Measurements from ENCODE around the gene AMIGO3.

The AMIGO3 gene

GRCh38 chr3:49725906-49726681, 6.6 kb upstream of the AMIGO3 start:
- in situ Hi-C loops (cut with HindIII; ENCODE audit: low sequenced_read_pairs): no loop called here

- in situ Hi-C loops (cut with HindIII; ENCODE audit: low sequenced_read_pairs): no loop called here
Measured at GRCh38 chr3:49724586-49724985, 5.1 kb upstream of the AMIGO3 start.

GRCh38 chr3:49723628-49724551, 4.4 kb upstream of the AMIGO3 start, which contains the start of gene GMPPB:
Gene GMPPB, minus strand, starts transcription at chr3:49723951. Its CDS starts 225 bp downstream, at chr3:49723726.
- in situ Hi-C loops (cut with HindIII; ENCODE audit: low sequenced_read_pairs): no loop called here

GRCh38 chr3:49723296-49723627, 3.8 kb upstream of the AMIGO3 start:
- in situ Hi-C loops (cut with HindIII; ENCODE audit: low sequenced_read_pairs): no loop called here

GRCh38 chr3:49722896-49723295, 3.4 kb upstream of the AMIGO3 start:
- in situ Hi-C loops (cut with HindIII; ENCODE audit: low sequenced_read_pairs): no loop called here

GRCh38 chr3:49721896-49722781, 2.7 kb upstream of the AMIGO3 start:
- in situ Hi-C loops (cut with HindIII; ENCODE audit: low sequenced_read_pairs): no loop called here

GRCh38 chr3:49721596-49721895, 2.1 kb upstream of the AMIGO3 start:
- in situ Hi-C loops (cut with HindIII; ENCODE audit: low sequenced_read_pairs): no loop called here

- in situ Hi-C loops (cut with HindIII; ENCODE audit: low sequenced_read_pairs): no loop called here
Measured at GRCh38 chr3:49720855-49721595, 1.5 kb upstream of the AMIGO3 start.

GRCh38 chr3:49718858-49719213, 648 bp downstream of the AMIGO3 start:
- in situ Hi-C loops (cut with HindIII; ENCODE audit: low sequenced_read_pairs): no loop called here

GRCh38 chr3:49717959-49718857, 1.3 kb downstream of the AMIGO3 start:
- in situ Hi-C loops (cut with HindIII; ENCODE audit: low sequenced_read_pairs): no loop called here

GRCh38 chr3:49717211-49717958, 2.1 kb downstream of the AMIGO3 start:
- in situ Hi-C loops (cut with HindIII; ENCODE audit: low sequenced_read_pairs): no loop called here

GRCh38 chr3:49716691-49717210, 2.7 kb downstream of the AMIGO3 start:
- in situ Hi-C loops (cut with HindIII; ENCODE audit: low sequenced_read_pairs): no loop called here

GRCh38 chr3:49716169-49716568, 3.3 kb downstream of the AMIGO3 start:
- in situ Hi-C loops (cut with HindIII; ENCODE audit: low sequenced_read_pairs): no loop called here

- in situ Hi-C loops (cut with HindIII; ENCODE audit: low sequenced_read_pairs): no loop called here
Measured at GRCh38 chr3:49715611-49716121, 3.8 kb downstream of the AMIGO3 start.

GRCh38 chr3:49714728-49715550, 4.5 kb downstream of the AMIGO3 start:
- in situ Hi-C loops (cut with HindIII; ENCODE audit: low sequenced_read_pairs): no loop called here

- in situ Hi-C loops (cut with HindIII; ENCODE audit: low sequenced_read_pairs): no loop called here
Measured at GRCh38 chr3:49713336-49714105, 6.0 kb downstream of the AMIGO3 start.

Measured in DLD1 (cell line).